GM19193 (cell line): ENCODE results near the gene ALOX12.

Experiments used
- POLR2A ChIP-seq: IDR thresholded peaks from 4 replicates; pipeline ENCODE4 v1.6.1; 2011; ENCODE audit not compliant: insufficient read depth, insufficient read length; ENCODE audit errors: extremely low read depth

ALOX12 gene

GRCh38 chr17:6995500-6996255, at the start of gene ALOX12:
TSS of gene ALOX12 (plus strand) at chr17:6996049. CDS start at chr17:6996118, 69 bp downstream.
- no peak for TF ChIP-seq POLR2A

- TF ChIP-seq POLR2A: no peak
Measured at GRCh38 chr17:6947745-6948144, 48.1 kb upstream of the ALOX12 start.

- TF ChIP-seq POLR2A: no peak
Measured at GRCh38 chr17:6948562-6948961, 47.3 kb upstream of the ALOX12 start.

GRCh38 chr17:6948976-6949375, 46.9 kb upstream of the ALOX12 start:
- no peak for TF ChIP-seq POLR2A

- TF ChIP-seq POLR2A: no peak
Measured at GRCh38 chr17:6953689-6954088, 42.2 kb upstream of the ALOX12 start.

- TF ChIP-seq POLR2A: no peak
Measured at GRCh38 chr17:6959700-6960099, 36.1 kb upstream of the ALOX12 start.

GRCh38 chr17:6969323-6969726, 26.5 kb upstream of the ALOX12 start:
- TF ChIP-seq POLR2A: no peak

GRCh38 chr17:6970992-6971391, 24.9 kb upstream of the ALOX12 start:
- TF ChIP-seq POLR2A: no peak

GRCh38 chr17:6981426-6981825, 14.4 kb upstream of the ALOX12 start:
- TF ChIP-seq POLR2A: no peak

GRCh38 chr17:6985266-6985665, 10.6 kb upstream of the ALOX12 start:
- TF ChIP-seq POLR2A: no peak

GRCh38 chr17:6986676-6987075, 9.2 kb upstream of the ALOX12 start:
- no peak for TF ChIP-seq POLR2A

- TF ChIP-seq POLR2A: no peak
Measured at GRCh38 chr17:6989779-6990178, 6.1 kb upstream of the ALOX12 start.

GRCh38 chr17:6994118-6994598, 1.7 kb upstream of the ALOX12 start:
- no peak for TF ChIP-seq POLR2A

- TF ChIP-seq POLR2A: no peak
Measured at GRCh38 chr17:6994666-6995256, 1.1 kb upstream of the ALOX12 start.

GRCh38 chr17:6996256-6997011, 585 bp downstream of the ALOX12 start:
- TF ChIP-seq POLR2A: no peak
